Measurements from ENCODE around the gene TLR10.

The TLR10 gene

DNA sequence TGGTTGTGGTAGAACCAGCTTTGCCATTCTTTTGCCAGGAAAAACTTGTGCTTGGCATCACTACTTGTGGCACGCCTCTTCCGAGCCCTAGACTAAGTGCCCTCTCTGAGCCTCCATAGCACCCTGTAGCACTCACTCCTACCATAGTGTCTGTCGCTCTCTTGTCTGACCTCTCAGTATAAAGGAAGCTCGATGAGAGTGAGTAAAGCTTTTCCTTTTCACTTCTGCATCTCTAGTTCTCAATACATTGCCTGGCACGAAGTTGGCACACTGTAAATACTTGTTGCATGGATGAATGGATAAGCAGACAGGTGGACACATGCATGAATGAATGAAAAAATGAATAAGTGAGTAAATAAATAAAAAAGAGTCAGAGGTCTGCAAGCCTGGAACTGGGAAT, 48.3 kb downstream of the TLR10 start:
- no peak overlapping the region for H3K9ac ChIP-seq (ENCODE audit: low read depth in 1 of 2, low read length in 2 of 2)
- H3K4me3 ChIP-seq (ENCODE audit: low read depth in 1 of 2, low read length in 2 of 2): no peak overlapping the region
- no peaks in the 10 kb centered on the region for H3K36me3 ChIP-seq (ENCODE audit: control insufficient read depth in 1 of 2, insufficient read depth in 2 of 2, low read length in 2 of 2)
- H3K27me3 ChIP-seq (ENCODE audit: control insufficient read depth in 1 of 2, insufficient read depth in 2 of 2, low read length in 2 of 2): no peaks in the 10 kb centered on the region
- H3K4me1 ChIP-seq (ENCODE audit: control insufficient read depth in 1 of 2, insufficient read depth in 2 of 2, low read length in 2 of 2): peaks cover 11% of the 10 kb centered on the region in 2 donors
- no peak overlapping the region for H3K27ac ChIP-seq (ENCODE audit: low read depth, low read length)
- no peaks in the 10 kb centered on the region for H3K9me3 ChIP-seq (ENCODE audit: control insufficient read depth in 1 of 2, low read length in 2 of 2)

DNA sequence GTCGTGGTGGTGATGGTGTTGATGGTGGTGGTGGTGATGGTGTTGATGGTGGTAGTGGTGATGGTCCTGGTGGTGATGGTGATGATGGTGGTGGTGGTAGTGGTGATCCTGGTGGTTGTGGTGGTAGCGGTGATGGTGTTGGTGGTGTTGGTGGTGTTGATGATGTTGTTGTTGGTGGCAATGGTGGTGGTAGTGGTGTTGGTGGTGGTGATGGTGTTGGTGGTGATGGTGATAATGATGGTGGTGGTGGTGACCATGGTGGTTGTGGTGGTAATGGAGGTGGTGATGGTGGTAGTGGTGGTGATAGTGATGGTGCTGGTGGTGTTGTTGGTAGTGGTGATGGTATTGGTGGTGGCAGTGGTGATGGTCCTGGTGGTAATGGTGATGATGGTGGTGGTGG, 49.1 kb downstream of the TLR10 start:
- Histone ChIP-seq H3K4me1 (ENCODE audit: control insufficient read depth in 1 of 2, insufficient read depth in 2 of 2, low read length in 2 of 2) (peaks cover 15 to 17% of the 10 kb centered on the region in 2 donors), H3K36me3 (ENCODE audit: control insufficient read depth in 1 of 2, insufficient read depth in 2 of 2, low read length in 2 of 2) (no peaks in the 10 kb centered on the region), H3K27me3 (ENCODE audit: control insufficient read depth in 1 of 2, insufficient read depth in 2 of 2, low read length in 2 of 2) (no peaks in the 10 kb centered on the region), H3K9me3 (ENCODE audit: control insufficient read depth in 1 of 2, low read length in 2 of 2) (no peaks in the 10 kb centered on the region), H3K9ac (ENCODE audit: low read depth in 1 of 2, low read length in 2 of 2) (no peak overlapping the region), H3K27ac (ENCODE audit: low read depth, low read length) (no peak overlapping the region), H3K4me3 (ENCODE audit: low read depth in 1 of 2, low read length in 2 of 2) (no peak overlapping the region)

DNA sequence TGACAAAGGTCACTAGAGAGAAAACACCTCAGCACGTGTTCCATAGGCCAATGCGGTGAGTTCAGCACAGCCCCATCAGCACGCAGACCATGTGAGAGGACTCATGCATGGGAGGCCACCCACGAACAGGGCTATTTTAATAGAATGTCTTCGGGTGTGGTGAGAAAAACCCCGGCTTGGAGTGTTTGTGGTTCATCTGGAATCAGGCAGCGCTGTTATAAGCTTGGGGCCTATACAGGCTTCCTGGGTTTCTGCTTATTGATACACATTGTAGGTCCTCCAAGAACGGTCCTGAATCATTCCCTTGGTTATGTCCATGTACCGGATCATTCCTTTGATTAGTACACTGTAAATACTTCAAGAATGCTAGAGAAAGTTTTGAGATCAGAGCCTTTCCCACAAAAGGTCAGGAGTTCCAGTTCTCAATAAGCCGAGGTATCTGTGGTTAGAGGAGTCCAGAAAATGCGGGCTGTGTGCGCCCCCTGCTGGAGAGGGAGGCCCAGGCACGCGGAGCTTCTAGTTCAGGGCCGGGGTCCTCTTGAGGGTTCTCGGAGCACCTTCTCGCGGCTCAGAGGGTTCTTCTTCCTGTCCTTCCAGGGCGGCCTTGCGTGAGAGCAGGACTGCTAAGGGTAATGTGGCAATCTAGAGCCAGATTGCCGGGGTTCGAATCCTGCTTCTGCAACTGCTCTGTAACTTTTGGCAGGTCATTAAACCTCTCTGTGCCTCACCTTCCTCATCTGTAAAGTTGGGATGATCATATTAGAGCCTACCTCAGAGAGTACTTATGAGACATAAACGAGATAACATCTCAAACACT, 51.8 kb downstream of the TLR10 start:
- no peak overlapping the region for H3K27ac ChIP-seq (ENCODE audit: low read depth, low read length)
- H3K4me3 ChIP-seq (ENCODE audit: low read depth in 1 of 2, low read length in 2 of 2): peak overlapping the region in 1 of 2 donors; percentile 29
- no peaks in the 10 kb centered on the region for H3K9me3 ChIP-seq (ENCODE audit: control insufficient read depth in 1 of 2, low read length in 2 of 2)
- peaks cover 24 to 28% of the 10 kb centered on the region in 2 donors for H3K4me1 ChIP-seq (ENCODE audit: control insufficient read depth in 1 of 2, insufficient read depth in 2 of 2, low read length in 2 of 2)
- no peaks in the 10 kb centered on the region for H3K36me3 ChIP-seq (ENCODE audit: control insufficient read depth in 1 of 2, insufficient read depth in 2 of 2, low read length in 2 of 2)
- H3K9ac ChIP-seq (ENCODE audit: low read depth in 1 of 2, low read length in 2 of 2): peak overlapping the region in 1 of 2 donors; percentile 25
- no peaks in the 10 kb centered on the region for H3K27me3 ChIP-seq (ENCODE audit: control insufficient read depth in 1 of 2, insufficient read depth in 2 of 2, low read length in 2 of 2)

DNA sequence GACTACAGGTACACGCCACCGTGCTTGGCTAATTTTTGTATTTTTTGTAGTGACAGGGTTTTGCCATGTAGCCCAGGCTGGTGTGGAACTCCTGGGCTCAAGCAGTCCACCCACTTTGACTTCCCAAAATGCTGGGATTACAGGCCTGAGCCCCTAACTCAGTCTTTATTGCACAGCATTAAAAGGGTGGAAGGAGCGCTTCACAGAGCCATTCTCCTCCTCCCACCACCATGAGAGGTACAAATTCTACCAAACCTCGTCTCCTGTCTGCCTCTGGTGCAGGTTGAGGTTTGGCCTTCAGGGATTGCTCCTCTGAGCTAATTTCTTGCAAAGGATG, 52.3 kb downstream of the TLR10 start:
- Histone ChIP-seq H3K27ac (ENCODE audit: low read depth, low read length) (no peak overlapping the region), H3K36me3 (ENCODE audit: control insufficient read depth in 1 of 2, insufficient read depth in 2 of 2, low read length in 2 of 2) (no peaks in the 10 kb centered on the region), H3K4me3 (ENCODE audit: low read depth in 1 of 2, low read length in 2 of 2) (no peak overlapping the region), H3K9me3 (ENCODE audit: control insufficient read depth in 1 of 2, low read length in 2 of 2) (no peaks in the 10 kb centered on the region), H3K4me1 (ENCODE audit: control insufficient read depth in 1 of 2, insufficient read depth in 2 of 2, low read length in 2 of 2) (peaks cover 24 to 28% of the 10 kb centered on the region in 2 donors), H3K9ac (ENCODE audit: low read depth in 1 of 2, low read length in 2 of 2) (peak overlapping the region in 1 of 2 donors; percentile 25), H3K27me3 (ENCODE audit: control insufficient read depth in 1 of 2, insufficient read depth in 2 of 2, low read length in 2 of 2) (no peaks in the 10 kb centered on the region)

DNA sequence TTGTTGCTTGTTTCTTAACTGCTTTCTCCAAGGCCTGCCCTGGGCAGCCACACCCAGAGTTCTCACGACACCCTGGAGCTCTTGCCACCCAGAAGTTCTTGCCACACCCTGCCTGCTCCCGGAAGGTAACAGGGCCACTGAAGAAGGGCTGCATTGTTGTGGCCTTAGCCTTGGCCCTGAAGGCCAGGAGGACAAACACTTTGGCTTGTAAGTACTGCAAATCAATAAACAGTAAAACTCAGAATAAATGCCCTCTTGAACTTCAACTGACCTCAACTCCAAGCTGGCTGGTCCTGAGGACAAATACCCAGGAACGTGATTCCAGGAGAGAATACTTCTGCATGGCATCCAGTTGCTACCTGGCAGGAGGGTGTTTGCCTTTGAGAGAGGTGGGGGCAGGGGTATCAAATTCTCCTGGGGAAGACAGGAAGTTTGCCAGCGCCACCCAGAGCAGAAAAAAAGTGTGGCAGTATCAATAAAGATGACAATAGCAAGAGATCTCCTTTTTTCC, 54.1 kb downstream of the TLR10 start:
- H3K4me1 ChIP-seq (ENCODE audit: control insufficient read depth in 1 of 2, insufficient read depth in 2 of 2, low read length in 2 of 2): peaks cover 30 to 34% of the 10 kb centered on the region in 2 donors
- H3K36me3 ChIP-seq (ENCODE audit: control insufficient read depth in 1 of 2, insufficient read depth in 2 of 2, low read length in 2 of 2): no peaks in the 10 kb centered on the region
- no peaks in the 10 kb centered on the region for H3K9me3 ChIP-seq (ENCODE audit: control insufficient read depth in 1 of 2, low read length in 2 of 2)
- no peaks in the 10 kb centered on the region for H3K27me3 ChIP-seq (ENCODE audit: control insufficient read depth in 1 of 2, insufficient read depth in 2 of 2, low read length in 2 of 2)
- peak overlapping the region; percentile 43 for H3K27ac ChIP-seq (ENCODE audit: low read depth, low read length)
- H3K9ac ChIP-seq (ENCODE audit: low read depth in 1 of 2, low read length in 2 of 2): peak overlapping the region in 1 of 2 donors; percentile 14
- no peak overlapping the region for H3K4me3 ChIP-seq (ENCODE audit: low read depth in 1 of 2, low read length in 2 of 2)

DNA sequence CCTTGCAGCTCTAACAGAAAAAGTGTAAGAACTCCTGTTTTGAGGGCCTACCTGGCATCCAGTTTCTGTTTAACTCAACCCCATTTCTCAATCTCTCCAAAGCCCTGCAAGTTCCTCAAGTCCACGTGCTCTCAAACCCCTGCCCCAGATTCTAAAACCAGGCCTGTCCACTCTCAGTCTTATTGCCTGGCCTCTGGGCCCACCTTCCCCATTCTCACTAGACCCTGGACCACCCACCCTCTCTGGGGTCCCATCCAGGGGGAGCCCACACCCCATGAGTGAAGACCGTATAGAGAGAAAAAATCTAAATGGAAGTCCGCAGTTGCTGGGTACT, 58.3 kb downstream of the TLR10 start:
- Histone ChIP-seq H3K4me3 (ENCODE audit: low read depth in 1 of 2, low read length in 2 of 2) (no peak overlapping the region), H3K36me3 (ENCODE audit: control insufficient read depth in 1 of 2, insufficient read depth in 2 of 2, low read length in 2 of 2) (no peaks in the 10 kb centered on the region), H3K4me1 (ENCODE audit: control insufficient read depth in 1 of 2, insufficient read depth in 2 of 2, low read length in 2 of 2) (peaks cover 19 to 23% of the 10 kb centered on the region in 2 donors), H3K9ac (ENCODE audit: low read depth in 1 of 2, low read length in 2 of 2) (no peak overlapping the region), H3K27ac (ENCODE audit: low read depth, low read length) (no peak overlapping the region), H3K27me3 (ENCODE audit: control insufficient read depth in 1 of 2, insufficient read depth in 2 of 2, low read length in 2 of 2) (no peaks in the 10 kb centered on the region), H3K9me3 (ENCODE audit: control insufficient read depth in 1 of 2, low read length in 2 of 2) (no peaks in the 10 kb centered on the region)

DNA sequence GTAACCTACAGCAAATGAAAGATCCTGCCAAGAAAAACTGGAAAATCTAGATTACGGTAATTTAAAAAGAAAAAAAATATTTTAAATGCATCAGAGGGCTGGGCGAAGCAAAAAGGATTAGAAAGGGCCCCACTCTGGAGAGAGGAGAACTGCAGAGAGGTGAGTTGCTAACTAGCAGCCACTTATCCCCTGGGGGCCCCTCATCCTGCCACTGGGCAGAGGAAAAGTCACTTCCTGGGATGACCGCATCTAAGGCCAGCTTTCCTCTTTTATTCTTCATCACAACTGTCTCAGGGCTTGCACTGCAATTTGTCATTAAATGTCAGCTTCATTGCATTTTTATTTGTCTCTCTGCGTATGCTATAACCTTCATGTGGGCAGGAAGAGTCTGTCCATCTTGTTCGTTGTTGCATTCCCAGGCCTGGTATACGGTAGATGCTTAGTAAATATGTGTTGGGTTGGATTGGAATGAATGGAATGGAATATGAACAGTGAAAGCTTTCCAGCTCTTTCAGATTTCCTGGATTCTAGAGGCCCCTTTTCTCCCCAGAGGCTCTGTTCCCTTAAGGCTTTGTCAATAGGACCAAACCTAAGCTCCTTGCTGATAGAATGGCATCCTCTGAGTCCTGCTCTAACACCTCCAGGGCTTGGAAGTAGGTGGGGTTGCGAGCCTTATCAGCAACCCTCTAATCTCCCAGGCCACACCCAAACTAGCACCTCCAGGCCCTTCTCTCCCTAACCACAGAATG, 58.9 kb downstream of the TLR10 start:
- Histone ChIP-seq H3K4me3 (ENCODE audit: low read depth in 1 of 2, low read length in 2 of 2) (no peak overlapping the region), H3K9ac (ENCODE audit: low read depth in 1 of 2, low read length in 2 of 2) (no peak overlapping the region), H3K27ac (ENCODE audit: low read depth, low read length) (no peak overlapping the region), H3K27me3 (ENCODE audit: control insufficient read depth in 1 of 2, insufficient read depth in 2 of 2, low read length in 2 of 2) (no peaks in the 10 kb centered on the region), H3K9me3 (ENCODE audit: control insufficient read depth in 1 of 2, low read length in 2 of 2) (no peaks in the 10 kb centered on the region), H3K4me1 (ENCODE audit: control insufficient read depth in 1 of 2, insufficient read depth in 2 of 2, low read length in 2 of 2) (peaks cover 15 to 19% of the 10 kb centered on the region in 2 donors), H3K36me3 (ENCODE audit: control insufficient read depth in 1 of 2, insufficient read depth in 2 of 2, low read length in 2 of 2) (no peaks in the 10 kb centered on the region)

DNA sequence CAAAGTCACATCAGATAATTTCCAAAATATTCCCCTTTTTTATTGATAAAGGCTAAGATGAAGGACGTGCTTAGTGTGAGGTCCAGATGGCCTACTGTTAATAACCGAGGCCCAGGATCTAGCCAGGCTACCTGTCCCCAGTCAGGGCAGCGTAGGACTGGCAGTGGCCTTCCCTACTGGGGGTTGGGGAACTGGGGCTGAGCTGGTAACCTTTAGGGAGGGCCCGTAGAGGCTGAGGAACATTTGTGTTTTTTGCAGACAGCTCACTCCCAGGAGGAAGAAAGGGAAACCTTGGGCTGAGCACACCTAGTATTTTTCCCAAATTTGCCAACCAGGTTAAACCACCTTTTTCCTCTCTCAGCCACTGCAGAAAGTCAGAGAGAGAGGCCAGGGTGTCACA, 59.7 kb downstream of the TLR10 start:
- no peak overlapping the region for H3K27ac ChIP-seq (ENCODE audit: low read depth, low read length)
- no peak overlapping the region for H3K9ac ChIP-seq (ENCODE audit: low read depth in 1 of 2, low read length in 2 of 2)
- H3K27me3 ChIP-seq (ENCODE audit: control insufficient read depth in 1 of 2, insufficient read depth in 2 of 2, low read length in 2 of 2): no peaks in the 10 kb centered on the region
- H3K4me3 ChIP-seq (ENCODE audit: low read depth in 1 of 2, low read length in 2 of 2): no peak overlapping the region
- H3K36me3 ChIP-seq (ENCODE audit: control insufficient read depth in 1 of 2, insufficient read depth in 2 of 2, low read length in 2 of 2): no peaks in the 10 kb centered on the region
- no peaks in the 10 kb centered on the region for H3K9me3 ChIP-seq (ENCODE audit: control insufficient read depth in 1 of 2, low read length in 2 of 2)
- peaks cover 9 to 12% of the 10 kb centered on the region in 2 donors for H3K4me1 ChIP-seq (ENCODE audit: control insufficient read depth in 1 of 2, insufficient read depth in 2 of 2, low read length in 2 of 2)

Measured in duodenal mucosa (tissue), 2 donors.